C4-2B (cell line): Measurements from ENCODE around the gene CDH20.

Experiments
- H3K27ac ChIP-seq: fragments of 450-650 bp; 2 replicates; pipeline ENCODE4 v1.5.1; 2017
- CTCF ChIP-seq: fragments of 450-650 bp; conservative IDR thresholded peaks from 2 replicates; pipeline ENCODE4 v1.5.1; 2017; ENCODE audit warnings: mild to moderate bottlenecking
- ZFX ChIP-seq: fragments of 450-650 bp; IDR thresholded peaks from 2 replicates; pipeline ENCODE4 v1.6.1; 2017

CDH20 gene

DNA sequence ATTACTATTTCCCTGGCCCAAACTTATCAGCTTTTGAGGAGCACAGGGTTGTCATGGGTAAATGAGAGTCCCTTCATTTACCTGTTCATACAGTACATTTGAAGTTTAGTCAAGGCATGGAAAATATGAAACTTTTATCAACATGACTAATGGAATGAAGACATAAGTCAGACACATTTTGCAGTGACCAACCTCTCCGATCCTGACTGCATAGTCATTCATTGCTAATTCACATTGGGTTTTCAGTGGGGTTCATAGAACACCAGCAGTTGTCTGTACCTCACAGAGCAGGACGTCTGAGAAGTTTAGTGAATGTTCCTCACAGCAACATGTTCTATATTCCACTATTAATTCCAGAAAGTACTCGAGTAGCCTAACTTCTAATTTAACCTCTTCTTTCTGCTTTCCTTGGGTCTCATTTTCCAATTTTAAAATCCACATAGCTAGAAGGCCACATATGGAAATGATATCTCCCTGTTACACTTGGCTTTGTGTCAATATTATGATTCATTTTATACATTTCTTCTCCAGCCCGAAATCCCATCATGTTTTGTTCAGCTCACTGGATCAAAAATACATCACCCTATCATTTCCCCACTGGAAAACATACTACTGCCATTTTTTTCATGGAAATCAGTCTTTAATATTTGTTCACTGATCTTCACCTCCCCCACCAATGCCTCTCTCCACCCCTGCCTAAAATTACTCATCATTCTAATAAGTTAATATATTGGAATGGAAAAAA, 65.9 kb downstream of the CDH20 start:
- no peak for TF ChIP-seq CTCF
- TF ChIP-seq ZFX: no peak
- no peak overlapping the region for H3K27ac ChIP-seq

DNA sequence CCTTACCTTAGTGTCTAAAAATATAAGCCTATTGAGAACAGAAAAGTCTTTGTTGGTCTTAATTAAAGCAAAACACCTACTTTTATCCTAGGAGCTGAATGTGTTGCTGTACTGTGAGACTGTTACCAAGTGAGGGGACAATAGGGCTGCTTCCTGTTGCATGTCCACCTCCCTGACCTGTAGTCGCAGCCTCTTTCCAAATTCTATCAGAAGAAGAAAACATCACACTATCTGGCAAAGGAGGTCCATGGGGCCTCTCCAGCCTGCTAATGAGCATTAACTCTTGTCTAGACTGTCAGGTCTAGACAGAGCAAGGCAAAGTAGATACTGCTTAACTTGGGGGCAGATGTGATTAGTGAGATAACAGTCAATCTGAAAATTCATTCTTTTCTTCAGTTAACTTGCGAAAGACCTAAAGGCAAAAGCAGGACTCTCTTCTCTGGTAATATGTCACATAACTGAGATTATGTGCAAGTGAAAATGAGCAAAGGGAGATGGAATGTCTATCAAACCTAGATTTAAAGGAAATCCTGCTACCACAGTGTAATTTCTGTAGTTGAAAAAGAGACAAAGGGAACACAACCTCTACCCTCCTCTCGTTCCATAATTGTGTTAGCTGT, 66.9 kb downstream of the CDH20 start:
- TF ChIP-seq CTCF: no peak
- no peak for TF ChIP-seq ZFX
- H3K27ac ChIP-seq: no peak overlapping the region

GRCh38 chr18:61400716-61401115, 67.5 kb downstream of the CDH20 start:
- TF ChIP-seq CTCF (no peak), ZFX (no peak)
- no peak overlapping the region for H3K27ac ChIP-seq

GRCh38 chr18:61402726-61403125, 69.5 kb downstream of the CDH20 start:
- TF ChIP-seq CTCF: no peak
- no peak for TF ChIP-seq ZFX
- H3K27ac ChIP-seq: no peak overlapping the region

GRCh38 chr18:61413396-61413795, 80.2 kb downstream of the CDH20 start:
- no peak overlapping the region for H3K27ac ChIP-seq
- no peak for TF ChIP-seq ZFX
- TF ChIP-seq CTCF: no peak

- no peak for TF ChIP-seq CTCF
- no peak for TF ChIP-seq ZFX
- H3K27ac ChIP-seq: no peak overlapping the region
Measured at GRCh38 chr18:61414086-61414485, 80.9 kb downstream of the CDH20 start.

DNA sequence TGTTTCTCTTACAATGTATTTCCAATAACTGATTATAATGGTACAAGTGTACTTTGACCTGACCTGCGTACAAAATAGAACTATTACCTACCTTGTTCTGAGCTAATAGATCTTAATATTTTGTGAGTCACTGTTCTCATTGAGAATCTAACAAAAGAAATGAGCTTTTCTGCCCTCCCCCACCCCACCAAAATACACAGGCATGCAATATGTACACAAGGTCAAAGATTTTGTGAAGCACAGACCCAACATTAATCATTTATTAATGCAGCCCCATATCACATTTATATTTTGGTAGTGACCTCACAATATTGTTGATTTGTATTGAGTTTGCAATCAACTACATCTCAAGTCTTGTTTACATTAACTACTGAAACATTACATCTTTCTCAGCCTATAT, 86.5 kb downstream of the CDH20 start:
- TF ChIP-seq ZFX (no peak), CTCF (no peak)
- no peak overlapping the region for H3K27ac ChIP-seq
